Measurements from ENCODE around the gene GALNTL6.

DNA sequence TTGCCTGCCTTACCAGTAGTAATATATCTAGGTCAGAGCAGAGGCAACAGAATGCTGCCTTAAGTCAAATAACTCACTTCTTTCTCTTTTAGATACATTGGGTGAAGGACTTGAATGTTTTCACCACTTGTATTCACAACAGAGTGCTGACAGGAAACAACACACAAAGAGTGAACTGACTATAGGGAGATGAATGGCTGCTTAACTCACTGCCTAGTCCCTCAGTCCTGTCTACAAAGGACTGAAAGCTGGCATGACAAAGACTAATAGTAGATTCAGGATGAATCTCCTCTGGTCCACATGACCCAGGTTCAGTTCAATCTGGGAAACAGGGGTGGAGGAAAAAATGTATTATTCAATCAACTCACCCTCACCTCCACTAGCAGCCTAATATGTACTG, 134.2 kb downstream of the GALNTL6 start:
- TF ChIP-seq, protein P1, sequence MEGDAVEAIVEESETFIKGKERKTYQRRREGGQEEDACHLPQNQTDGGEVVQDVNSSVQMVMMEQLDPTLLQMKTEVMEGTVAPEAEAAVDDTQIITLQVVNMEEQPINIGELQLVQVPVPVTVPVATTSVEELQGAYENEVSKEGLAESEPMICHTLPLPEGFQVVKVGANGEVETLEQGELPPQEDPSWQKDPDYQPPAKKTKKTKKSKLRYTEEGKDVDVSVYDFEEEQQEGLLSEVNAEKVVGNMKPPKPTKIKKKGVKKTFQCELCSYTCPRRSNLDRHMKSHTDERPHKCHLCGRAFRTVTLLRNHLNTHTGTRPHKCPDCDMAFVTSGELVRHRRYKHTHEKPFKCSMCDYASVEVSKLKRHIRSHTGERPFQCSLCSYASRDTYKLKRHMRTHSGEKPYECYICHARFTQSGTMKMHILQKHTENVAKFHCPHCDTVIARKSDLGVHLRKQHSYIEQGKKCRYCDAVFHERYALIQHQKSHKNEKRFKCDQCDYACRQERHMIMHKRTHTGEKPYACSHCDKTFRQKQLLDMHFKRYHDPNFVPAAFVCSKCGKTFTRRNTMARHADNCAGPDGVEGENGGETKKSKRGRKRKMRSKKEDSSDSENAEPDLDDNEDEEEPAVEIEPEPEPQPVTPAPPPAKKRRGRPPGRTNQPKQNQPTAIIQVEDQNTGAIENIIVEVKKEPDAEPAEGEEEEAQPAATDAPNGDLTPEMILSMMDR (conservative IDR thresholded peaks at IDR 0.05 in 1 of 2, IDR thresholded peaks at IDR 0.05 in 1 of 2; ENCODE audit: low read depth in 1 of 2, low read length in 2 of 2), result no peak
- TF ChIP-seq EZH2 (IDR thresholded peaks at IDR 0.05; ENCODE audit: low read length, missing control alignments), result no peak
